DMS79 treated with DMSO at 0.1 percent for 48 hours (cell line): Measurements from ENCODE around the gene KIF12.
"Not testable (repeated sequence)": the region's sequence is repeated elsewhere in the genome, so short reads cannot be mapped to it uniquely, and the experiment has no call there.

ENCODE experiments used
- DNase-seq: peaks from one replicate; lab custom pipeline; 2025; lab: John Stamatoyannopoulos, UW

Gene KIF12

GRCh38 chr9:114098936-114099668, at the start of gene KIF12:
Gene KIF12 (minus strand): TSS chr9:114099292. CDS start chr9:114099276, 16 bp downstream.
- peak; percentile 48 for DNase-seq

GRCh38 chr9:114146735-114147134, 47.6 kb upstream of the KIF12 start:
- no peak for DNase-seq

GRCh38 chr9:114143234-114143633, 44.1 kb upstream of the KIF12 start:
- no peak for DNase-seq

GRCh38 chr9:114141553-114142402, 42.7 kb upstream of the KIF12 start:
- DNase-seq: peak; percentile 46

GRCh38 chr9:114140850-114141249, 41.8 kb upstream of the KIF12 start:
- no peak for DNase-seq

- no peak for DNase-seq
Observed at GRCh38 chr9:114140401-114140800, 41.3 kb upstream of the KIF12 start.

GRCh38 chr9:114139071-114139470, 40.0 kb upstream of the KIF12 start:
- no peak for DNase-seq

- DNase-seq: no peak
Observed at GRCh38 chr9:114138552-114138971, 39.5 kb upstream of the KIF12 start.

GRCh38 chr9:114137831-114138230, 38.7 kb upstream of the KIF12 start:
- no peak for DNase-seq

GRCh38 chr9:114134827-114135396, 35.8 kb upstream of the KIF12 start:
- no peak for DNase-seq

GRCh38 chr9:114132550-114132918, 33.4 kb upstream of the KIF12 start:
- DNase-seq: no peak

GRCh38 chr9:114131808-114132549, 32.9 kb upstream of the KIF12 start:
- DNase-seq: no peak

- no peak for DNase-seq
Observed at GRCh38 chr9:114130624-114131277, 31.7 kb upstream of the KIF12 start.

- DNase-seq: no peak
Observed at GRCh38 chr9:114130141-114130540, 31.0 kb upstream of the KIF12 start.

GRCh38 chr9:114128759-114129158, 29.7 kb upstream of the KIF12 start:
- not testable (repeated sequence) for DNase-seq

- DNase-seq: no peak
Observed at GRCh38 chr9:114126247-114127060, 27.4 kb upstream of the KIF12 start.

GRCh38 chr9:114125476-114126013, 26.5 kb upstream of the KIF12 start:
- DNase-seq: no peak

GRCh38 chr9:114124666-114125475, 25.8 kb upstream of the KIF12 start:
- no peak for DNase-seq

- DNase-seq: no peak
Observed at GRCh38 chr9:114124138-114124537, 25.0 kb upstream of the KIF12 start.
